NCI-H2196 treated with DMSO at 0.1 percent for 48 hours (cell line): ENCODE data around the gene ADGB.
"Not testable (repeated sequence)": the region's sequence is repeated elsewhere in the genome, so short reads cannot be mapped to it uniquely, and the experiment has no call there.

Experiments
- DNase-seq: peaks from one replicate; lab custom pipeline; 2025; ENCODE audit not compliant: unreplicated experiment; lab: John Stamatoyannopoulos, UW

The ADGB gene

GRCh38 chr6:146753306-146753705 lies 154.5 kb downstream of the ADGB start:
- no peak for DNase-seq

GRCh38 chr6:146767632-146768031 lies 168.9 kb downstream of the ADGB start:
- no peak for DNase-seq

- no peak for DNase-seq
Measured at GRCh38 chr6:146768722-146769121, 169.9 kb downstream of the ADGB start.

- DNase-seq: no peak
Measured at GRCh38 chr6:146770275-146770964, 171.6 kb downstream of the ADGB start.

GRCh38 chr6:146770965-146771735 lies 172.4 kb downstream of the ADGB start:
- no peak for DNase-seq

- DNase-seq: no peak
Measured at GRCh38 chr6:146775220-146775619, 176.4 kb downstream of the ADGB start.

GRCh38 chr6:146781836-146782235 lies 183.1 kb downstream of the ADGB start:
- DNase-seq: no peak

GRCh38 chr6:146785001-146785585 lies 186.3 kb downstream of the ADGB start:
- DNase-seq: no peak

- no peak for DNase-seq
Measured at GRCh38 chr6:146787876-146788508, 189.2 kb downstream of the ADGB start.

- no peak for DNase-seq
Measured at GRCh38 chr6:146790561-146791091, 191.9 kb downstream of the ADGB start.

- DNase-seq: no peak
Measured at GRCh38 chr6:146791930-146792329, 193.2 kb downstream of the ADGB start.

GRCh38 chr6:146793218-146793617 lies 194.4 kb downstream of the ADGB start:
- DNase-seq: not testable (repeated sequence)

GRCh38 chr6:146795479-146796133 lies 196.8 kb downstream of the ADGB start:
- no peak for DNase-seq

- not testable (repeated sequence) for DNase-seq
Measured at GRCh38 chr6:146803167-146803566, 204.4 kb downstream of the ADGB start.

GRCh38 chr6:146803601-146804000 lies 204.8 kb downstream of the ADGB start:
- DNase-seq: no peak

GRCh38 chr6:146805546-146806325 lies 207.0 kb downstream of the ADGB start:
- DNase-seq: no peak

- not testable (repeated sequence) for DNase-seq
Measured at GRCh38 chr6:146809014-146809413, 210.2 kb downstream of the ADGB start.

- not testable (repeated sequence) for DNase-seq
Measured at GRCh38 chr6:146812811-146813321, 214.1 kb downstream of the ADGB start.

GRCh38 chr6:146813554-146813953 lies 214.8 kb downstream of the ADGB start:
- DNase-seq: no peak
